NCI-H510A (cell line): ENCODE results near the gene CYYR1.
"Not testable (repeated sequence)": the region's sequence is repeated elsewhere in the genome, so short reads cannot be mapped to it uniquely, and the experiment has no call there.

Source experiments
- DNase-seq: peaks from one replicate; lab custom pipeline; 2025; lab: John Stamatoyannopoulos, UW

Gene CYYR1

DNA sequence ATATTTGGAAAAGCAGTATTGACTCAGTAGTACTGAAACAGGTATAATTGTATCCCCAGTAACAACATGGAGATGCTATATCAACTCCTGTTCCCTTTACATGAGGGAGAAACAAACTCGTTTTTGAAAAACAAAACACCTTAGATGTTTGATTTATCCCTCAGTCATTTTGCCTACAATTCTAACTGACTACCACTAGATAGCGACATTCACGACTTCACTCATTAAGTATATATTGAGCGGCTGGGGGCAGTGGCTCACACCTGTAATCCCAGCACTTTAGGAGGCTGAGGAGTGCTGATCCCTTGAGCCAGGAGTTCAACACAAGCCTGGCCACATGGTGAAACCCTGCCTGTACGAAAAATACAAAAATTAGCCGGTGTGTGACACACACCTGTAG lies 83.3 kb downstream of the CYYR1 start:
- no peak for DNase-seq

DNA sequence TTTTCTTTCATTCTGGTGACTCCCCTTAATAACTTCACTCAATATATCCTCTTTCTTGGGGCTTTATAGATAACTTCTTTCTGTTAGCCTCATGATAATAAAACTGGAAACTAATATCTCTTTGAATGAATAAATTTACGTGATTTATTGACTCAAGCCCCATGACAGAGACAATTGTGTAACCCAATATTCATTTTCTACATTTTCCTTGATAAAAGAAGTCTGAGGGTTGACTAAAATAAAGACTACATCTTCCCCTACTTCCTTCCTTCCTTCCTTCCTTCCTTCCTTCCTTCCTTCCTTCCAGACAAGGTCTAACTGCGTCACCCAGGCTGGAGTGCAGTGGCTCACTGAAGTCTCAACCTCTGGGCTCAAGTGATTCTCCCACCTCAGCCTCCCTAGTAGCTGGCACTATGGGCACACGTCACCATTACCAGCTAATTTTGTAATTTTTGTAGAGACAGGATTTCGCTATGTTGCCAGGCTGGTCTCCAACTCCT lies 85.1 kb downstream of the CYYR1 start:
- no peak for DNase-seq

DNA sequence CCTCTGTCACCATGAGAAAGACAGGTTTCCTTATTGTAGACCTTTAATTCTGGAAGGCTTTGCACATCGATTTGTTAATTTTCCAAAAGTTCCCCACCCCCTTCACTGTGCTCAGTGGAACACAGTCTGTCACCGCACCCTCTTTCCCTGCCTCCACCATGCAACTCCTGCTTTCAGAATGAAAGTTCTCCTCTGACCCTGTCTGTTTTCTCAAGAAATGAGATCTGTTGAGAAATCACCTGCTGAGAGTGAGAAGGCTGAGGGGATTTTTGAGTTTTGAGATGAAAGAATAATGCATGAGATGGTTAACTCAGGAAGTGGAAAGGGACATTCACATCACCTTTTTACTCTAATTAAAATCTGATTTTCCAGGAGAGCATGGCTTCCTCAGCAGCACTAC lies 99.6 kb downstream of the CYYR1 start:
- DNase-seq: no peak

DNA sequence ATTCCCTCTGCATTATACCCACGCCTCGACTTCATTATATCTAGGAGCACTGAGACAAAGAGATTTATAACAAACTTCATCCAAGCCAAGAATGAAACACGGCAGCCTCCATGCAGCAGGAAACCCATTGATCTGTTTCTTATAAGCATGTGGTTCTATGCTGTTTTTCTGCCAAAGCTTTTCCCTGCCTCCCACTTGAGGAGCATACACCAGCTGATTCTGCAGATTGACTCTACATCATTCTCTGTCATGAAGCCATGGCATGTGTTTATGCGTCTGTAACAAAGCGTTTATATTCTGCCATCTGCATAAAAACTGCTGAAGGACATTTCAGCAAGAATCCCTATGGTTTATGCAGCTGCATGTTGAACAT lies 102.0 kb downstream of the CYYR1 start:
- no peak for DNase-seq

DNA sequence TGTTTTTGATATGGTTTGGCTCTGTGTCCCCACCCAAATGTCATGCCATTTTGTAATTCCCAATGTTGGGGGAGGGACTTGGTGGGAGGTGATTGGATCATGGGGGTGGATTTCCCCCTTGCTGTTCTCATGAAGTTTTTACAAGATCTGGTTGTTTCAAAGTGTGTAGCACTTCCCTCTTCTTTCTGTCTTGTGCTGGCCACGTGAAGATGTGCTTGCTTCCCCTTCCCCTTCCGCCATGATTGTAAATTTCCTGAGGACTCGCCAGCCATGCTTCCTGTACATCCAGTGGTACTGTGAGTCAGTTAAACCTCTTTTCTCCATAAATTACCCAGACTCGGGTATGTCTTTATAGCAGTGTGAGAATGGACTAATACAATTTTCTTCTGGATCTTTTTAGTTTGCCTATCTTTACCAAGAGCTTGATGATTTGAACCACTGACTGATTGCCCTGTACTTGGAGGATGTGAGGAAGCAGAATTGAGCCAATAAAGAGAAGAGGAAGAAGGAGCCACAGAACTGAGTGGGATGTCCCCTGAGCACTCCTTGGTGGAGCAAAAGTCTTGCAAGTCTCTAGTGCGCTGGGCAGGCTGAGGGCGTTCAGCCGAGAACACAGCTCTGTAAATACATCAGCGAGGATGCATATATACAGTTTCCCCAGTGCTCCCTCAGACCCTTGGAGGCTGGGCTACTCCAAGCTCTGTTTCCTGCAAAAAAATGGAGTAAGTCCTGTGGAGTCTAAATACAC lies 102.6 kb downstream of the CYYR1 start:
- no peak for DNase-seq

DNA sequence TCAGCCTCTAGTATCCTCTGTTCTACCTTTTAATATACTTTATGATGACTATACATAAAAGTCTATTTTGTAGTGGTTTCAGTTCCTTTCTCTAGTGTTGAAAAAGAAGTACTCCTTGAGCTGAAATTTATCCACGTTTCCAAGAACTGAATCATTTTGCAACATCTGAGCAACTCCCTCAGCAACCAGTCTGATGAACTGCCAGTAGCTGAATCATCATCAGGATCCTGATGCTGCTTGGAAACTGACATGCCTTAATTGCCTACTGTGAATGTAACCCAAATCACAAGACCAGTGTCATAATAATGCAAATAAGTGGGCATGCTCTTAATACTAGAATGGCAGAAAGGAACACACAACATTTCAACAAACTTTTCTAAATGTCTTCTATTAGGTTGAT lies 103.3 kb downstream of the CYYR1 start:
- no peak for DNase-seq

DNA sequence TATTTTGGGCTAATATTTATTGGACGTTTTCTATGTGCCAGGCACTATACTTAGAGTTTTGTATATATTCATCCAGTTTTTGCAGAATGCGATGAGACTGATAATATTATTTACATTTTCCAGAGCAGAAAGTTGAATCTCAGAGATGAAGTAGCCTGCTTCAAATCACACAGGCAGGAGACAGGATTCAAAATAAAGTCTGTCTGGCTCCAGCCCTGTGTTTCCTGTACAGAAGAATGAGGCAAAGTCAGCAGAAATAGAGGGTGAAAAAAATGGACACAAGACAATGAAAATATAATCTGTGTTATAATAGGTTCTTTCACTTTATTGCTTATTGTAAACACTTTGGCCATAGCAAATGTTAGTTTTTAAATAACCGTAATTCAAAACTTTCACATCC lies 107.2 kb downstream of the CYYR1 start:
- DNase-seq: no peak

DNA sequence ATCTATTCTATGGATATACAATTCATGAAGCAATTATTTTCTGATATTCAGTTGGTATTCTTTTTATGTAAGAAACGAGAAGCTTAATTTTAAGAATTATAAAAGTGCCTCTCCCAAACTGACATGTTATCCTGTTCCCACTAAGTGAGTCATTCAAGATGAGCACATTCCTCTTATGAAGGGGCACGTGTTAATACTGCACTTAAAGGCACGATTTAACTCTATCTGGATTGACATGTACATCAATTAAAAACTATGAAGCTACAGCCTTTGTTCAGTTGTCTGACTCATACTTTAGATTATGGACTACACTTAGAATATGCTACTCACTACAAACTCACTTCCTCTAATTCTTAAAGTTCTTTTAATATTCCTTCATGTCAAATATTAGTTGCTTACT lies 111.6 kb downstream of the CYYR1 start:
- no peak for DNase-seq

DNA sequence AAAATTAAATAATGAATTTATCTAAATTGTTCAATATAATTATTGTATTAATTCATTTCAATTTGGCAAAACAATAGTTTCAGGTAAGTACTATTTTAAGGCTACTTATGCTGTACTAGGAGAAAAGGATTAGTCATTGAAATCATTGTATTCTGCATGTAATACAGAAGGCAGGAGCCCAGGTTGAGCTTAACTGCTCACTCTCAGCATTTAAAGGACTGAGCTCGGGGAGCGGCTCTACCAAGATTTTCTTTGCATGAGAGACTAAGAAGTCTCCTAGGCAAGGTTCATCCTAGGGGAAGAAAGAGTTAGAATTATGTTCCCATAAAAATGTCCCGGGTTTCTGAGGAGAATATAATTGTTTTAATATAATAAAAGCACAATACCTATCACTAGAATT lies 112.5 kb downstream of the CYYR1 start:
- no peak for DNase-seq

DNA sequence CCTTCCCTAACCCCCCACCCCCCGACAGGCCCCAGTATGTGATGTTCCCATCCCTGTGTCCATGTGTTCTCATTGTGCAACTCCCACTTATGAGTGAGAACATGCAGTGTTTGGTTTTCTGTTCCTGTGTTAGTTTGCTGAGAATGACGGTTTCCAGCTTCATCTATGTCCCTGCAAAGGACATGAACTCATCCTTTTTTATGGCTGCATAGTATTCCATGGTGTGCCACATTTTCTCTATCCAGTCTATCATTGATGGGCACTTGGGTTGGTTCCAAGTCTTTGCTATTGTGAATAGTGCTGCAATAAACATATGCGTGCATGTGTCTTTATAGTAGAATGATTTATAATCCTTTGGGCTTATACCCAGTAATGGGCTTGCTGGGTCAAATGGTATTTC lies 114.2 kb downstream of the CYYR1 start:
- not testable (repeated sequence) for DNase-seq

DNA sequence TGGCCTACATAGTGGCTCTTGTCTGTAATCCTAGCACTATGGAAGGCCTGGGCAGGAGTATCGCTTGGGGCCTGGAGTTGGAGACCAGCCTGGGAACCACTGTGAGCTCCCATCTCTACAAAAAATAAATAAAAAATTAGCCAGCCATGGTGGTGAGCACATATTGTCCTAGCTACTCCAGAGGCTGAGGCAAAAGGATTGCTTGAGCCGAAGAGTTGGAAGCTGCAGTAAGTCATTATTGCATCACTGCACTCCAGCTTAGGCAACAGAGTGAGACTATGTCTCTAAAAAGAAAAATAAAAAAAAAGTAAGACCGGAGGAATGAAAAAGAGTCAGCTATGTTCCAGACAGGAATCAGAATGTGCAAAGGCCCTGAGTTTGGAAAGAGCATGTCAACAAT lies 115.3 kb downstream of the CYYR1 start:
- no peak for DNase-seq

DNA sequence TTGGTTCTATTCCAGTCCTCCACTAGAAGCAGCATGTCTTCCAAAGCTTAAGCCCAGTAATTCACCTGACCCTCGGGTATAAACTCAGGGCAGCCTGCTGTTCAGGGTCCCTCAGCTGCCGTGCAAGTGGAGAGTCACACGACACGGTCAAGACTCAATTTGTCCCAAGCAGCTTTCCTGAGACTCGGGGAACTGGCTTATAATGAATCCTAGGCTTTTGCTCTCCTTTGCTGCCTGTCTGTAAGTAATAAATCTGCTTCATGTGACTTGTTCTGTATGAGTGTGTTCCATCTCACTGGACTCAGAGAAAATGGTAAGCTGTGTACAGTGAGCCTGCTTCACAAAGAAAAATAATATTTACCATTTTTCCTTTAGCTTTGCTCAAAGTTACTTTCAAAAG lies 119.8 kb downstream of the CYYR1 start:
- DNase-seq: no peak

DNA sequence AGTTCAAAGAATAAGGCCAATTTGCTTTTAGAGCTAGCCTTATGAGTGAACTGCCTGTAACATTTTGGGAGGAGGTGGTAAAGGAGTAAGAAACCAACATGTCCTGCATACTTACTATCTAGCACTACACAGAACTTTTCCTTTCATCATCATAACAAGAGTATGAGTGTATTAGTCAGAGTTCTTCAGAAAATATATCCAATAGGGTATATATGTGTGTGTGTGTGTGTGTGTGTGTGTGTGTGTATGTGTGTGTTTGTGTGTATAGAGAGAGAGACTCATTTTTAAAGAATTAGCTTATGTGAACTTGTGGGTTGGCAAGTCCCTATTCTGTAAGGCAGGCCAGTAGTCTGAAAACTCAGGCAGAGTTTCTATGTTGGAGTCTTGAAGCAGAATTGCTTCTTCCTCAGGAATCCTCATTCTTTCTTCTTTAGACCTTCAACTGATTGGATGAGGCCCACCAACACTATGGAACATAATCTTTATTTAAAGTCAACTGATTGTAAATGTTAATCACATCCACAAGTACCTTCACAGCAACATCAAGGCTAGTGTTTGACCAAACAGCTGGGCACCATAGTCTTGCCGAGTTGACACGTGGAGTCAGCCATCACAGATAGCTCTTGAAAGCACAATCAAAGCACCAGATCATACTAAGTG lies 121.9 kb downstream of the CYYR1 start:
- DNase-seq: no peak

DNA sequence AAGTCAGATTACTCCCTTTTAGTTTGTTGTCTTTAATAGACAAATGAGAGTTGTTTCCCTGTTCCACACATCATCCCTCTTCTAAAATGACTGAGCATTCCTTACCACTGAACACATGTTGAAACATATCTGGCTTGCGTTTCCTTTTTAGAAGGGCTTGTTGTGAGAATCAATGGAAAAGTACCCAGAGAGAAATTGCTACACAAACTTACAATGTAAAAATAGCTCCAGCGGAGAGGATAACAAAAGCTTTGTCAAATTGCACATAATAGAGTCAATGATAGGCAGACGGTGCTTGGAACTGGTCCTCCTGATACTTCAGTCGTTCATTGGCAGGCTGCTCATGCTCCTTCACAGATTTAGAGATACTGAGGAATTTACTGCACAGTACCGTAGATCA lies 123.9 kb downstream of the CYYR1 start:
- DNase-seq: no peak

DNA sequence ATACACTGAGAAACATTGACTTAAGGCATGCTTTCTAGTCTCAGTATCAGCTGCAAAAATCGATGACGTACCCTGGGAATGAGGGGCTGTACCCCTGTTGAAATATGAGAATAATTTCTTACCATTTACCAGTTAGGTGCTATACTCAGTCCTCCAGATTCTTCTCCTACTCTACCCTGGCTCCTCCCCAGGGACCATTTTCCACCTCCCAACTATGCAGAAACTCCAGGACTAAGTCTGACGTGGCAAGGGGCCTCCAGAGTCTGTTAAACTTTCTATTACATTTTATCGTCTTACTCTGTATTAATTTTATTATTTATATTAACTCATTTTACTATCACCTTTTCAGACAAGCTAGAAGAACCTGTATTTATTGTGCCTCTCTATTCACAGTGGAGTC lies 124.3 kb downstream of the CYYR1 start:
- no peak for DNase-seq

DNA sequence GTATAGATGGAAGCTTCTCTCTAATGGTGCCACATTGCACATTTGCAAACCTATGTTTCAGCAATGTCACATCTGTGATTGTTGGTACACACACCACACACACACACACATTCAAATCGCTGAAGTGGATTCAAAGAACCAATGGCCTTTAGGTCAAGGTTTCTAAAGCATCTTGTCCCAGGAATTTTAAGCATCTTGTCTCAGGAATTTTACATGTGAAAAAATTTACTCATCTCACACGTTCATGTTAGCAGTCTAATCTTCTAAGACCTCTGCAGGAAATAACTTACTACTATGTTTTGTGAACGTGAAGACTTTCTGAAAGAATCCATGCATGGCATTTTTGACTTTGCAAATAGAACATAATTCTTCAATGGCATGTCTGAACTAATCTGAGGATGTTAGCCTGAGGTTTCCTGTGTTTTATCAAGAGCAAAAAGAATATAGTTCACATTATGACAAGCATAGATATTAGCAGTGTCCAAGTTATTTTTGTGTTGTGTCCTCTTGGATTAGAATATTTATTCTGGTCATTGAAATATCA lies 125.1 kb downstream of the CYYR1 start:
- DNase-seq: no peak

DNA sequence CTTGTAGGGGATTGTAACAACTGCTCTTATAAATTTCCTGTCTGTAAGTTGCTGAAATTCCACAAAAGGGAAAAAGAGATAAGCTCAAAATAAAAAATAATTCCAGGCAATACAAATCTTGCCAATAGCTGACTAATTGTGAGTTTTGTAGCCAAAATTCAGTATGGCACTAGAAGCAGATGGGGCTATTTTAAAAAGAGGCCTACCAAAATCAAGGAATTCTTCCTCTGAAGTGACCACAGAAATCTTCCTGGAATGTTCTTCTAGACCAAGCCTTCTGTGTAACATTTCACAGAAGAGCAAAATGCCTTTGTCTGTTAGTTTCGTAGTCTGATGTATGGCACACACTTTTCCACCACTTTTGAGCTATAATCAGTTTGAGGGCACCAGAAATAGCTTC lies 127.6 kb downstream of the CYYR1 start:
- DNase-seq: no peak

DNA sequence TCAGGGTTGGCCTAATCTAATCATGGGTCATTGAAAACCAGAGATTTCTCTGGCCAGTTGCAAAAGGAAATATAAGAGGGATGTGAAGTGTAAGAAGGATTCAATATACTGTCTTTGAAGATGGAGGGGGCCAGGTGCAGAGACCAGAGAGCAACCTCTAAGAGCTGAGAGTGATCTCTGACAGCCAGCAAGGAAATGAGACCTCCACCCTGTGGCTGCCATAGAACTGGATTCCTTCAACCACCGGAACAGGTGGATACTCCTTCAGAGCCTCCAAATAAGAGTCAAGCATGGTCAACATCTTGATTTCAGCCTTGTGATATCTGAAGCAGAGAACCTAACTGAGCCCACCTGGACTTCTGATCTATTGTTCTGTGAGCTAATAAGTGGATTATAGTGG lies 128.4 kb downstream of the CYYR1 start:
- no peak for DNase-seq

DNA sequence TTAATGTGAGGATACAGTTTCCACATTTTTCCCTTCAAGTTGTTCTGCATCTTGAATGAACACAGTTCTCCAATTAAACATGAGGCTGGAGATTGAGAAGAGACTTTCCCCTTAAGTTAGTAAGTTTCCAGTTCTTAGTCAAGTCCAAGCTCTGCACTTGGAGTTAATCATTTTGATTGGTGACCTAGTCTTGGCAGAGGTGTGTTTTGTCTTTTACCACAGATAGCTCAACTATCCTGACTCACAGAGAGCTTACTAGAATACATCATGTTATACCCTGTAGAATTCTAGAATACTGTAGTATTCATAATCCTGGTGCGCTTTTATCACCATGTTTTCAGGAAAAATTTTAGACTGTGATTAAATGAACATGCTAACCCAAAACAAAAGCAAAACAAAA lies 129.2 kb downstream of the CYYR1 start:
- no peak for DNase-seq

DNA sequence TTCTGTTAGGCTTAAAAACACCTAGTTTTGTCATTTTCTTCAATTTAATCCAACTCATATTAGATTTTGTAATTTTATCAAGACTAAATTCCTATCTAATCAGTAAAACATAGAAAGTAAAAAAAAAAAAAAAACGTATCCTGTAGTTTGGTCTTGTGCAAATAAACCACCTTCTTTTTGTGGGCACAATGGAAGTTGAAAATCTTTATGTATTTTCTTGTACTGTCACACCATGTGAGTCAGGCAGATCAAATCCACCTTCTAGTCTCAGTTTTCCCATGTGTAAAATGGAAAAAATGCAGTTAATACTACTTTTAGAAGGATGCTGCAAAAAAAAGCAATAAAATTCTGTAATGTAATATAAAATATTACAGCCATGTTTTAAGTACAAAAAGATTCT lies 129.8 kb downstream of the CYYR1 start:
- DNase-seq: no peak

DNA sequence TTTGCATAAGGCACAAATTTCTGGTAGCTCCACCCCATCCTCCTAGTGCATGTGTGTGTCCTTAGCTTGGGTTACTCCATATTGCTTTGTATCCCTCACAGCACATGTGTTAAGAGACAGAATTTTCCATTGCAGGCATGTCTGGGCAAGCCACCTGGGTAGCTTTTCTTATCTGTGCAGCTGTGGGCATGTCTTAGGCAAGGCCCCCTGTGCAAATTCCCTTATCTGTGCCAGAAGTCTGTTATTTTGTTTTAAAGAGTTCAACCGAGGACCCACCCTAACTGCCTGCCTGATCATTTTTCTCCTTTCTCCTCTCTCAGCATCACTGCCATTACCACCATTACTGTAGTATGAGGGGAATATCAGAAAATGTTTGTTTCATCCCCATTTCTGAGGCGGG lies 131.9 kb downstream of the CYYR1 start:
- DNase-seq: no peak

DNA sequence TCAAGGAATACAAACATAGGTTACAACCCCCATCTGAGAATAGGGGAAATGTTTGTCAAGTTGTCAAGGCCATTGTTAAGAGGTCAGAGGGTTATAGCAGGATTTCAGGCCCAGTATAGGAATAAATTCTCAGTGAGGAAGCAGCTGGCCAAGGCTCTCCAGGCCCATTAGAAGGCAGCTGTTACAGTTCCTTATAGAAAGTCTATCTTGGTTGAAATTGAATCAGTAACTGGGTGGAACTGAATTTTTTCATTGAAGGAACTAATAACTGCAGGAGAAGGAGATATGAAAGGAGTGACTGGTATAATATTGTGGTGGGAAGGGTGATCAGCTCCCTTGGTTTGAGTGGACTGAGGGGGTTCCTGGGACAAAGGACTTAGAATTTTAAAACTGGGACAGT lies 134.1 kb downstream of the CYYR1 start:
- no peak for DNase-seq

DNA sequence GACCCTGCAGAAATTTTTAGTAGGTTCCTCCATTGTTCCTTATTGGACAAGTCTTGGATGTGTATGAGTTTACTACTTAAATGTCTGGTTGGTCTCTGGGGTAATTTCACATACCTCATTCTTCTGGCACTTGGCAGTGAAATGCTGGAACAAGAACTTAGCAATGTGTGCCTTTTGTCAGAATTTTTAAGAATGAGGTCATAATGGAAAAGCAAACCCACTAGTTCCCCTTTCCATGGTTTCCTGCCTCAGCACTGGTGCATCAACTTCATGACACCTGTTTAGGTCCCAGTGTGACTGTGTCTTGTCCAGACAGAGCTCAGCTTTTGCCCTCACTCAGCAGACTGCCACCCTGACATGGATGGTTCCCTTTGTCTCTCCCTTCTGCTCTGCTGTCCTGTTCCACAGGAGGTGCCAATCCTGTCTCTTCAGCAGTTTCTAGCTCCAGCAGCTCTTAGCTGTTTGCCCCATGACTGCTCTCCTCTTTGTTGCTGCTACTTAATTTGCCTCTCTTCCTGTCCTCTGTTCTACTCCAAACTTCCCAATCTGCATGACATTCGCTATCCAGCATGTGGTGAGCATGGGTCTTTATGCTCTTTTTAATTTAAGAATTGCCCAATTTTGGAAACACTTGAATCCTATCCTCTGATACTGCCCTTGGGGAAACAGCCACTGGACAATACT lies 135.6 kb downstream of the CYYR1 start:
- DNase-seq: no peak
